H9 (cell line): ENCODE results near the gene PIAS1. TPM values are rescaled to one million over a fixed set of nuclear protein-coding genes. Genes with fewer than 3 reads are reported as not detected.

Source experiments
- DNase-seq: peaks from one replicate; pipeline ENCODE4 v3.0.0-alpha.2; 2017
- H2AFZ ChIP-seq: one replicate; pipeline ENCODE4 v1.6.1; 2013; ENCODE audit warnings: mild to moderate bottlenecking, low read length, control low read depth, moderate library complexity
- H2AK5ac ChIP-seq: 2 replicates; pipeline ENCODE4 v1.6.1; 2013; ENCODE audit warnings: low read length, control low read depth, mixed read lengths; ENCODE audit not compliant: insufficient read length
- H2BK120ac ChIP-seq: one replicate; pipeline ENCODE4 v1.6.1; 2013; ENCODE audit warnings: low read depth, mild to moderate bottlenecking, low read length, control low read depth, inconsistent platforms; ENCODE audit not compliant: poor library complexity, severe bottlenecking
- H2BK12ac ChIP-seq: 2 replicates; pipeline ENCODE4 v1.6.1; 2013; ENCODE audit warnings: low read length, control low read depth, mixed read lengths, low read depth; ENCODE audit not compliant: insufficient read length
- H2BK15ac ChIP-seq: 2 replicates; pipeline ENCODE4 v1.6.1; 2013; ENCODE audit warnings: low read depth, low read length, control low read depth
- H2BK20ac ChIP-seq: one replicate; pipeline ENCODE4 v1.6.1; 2013; ENCODE audit warnings: low read depth, mild to moderate bottlenecking, low read length, control low read depth, inconsistent platforms; ENCODE audit not compliant: poor library complexity, severe bottlenecking
- H2BK5ac ChIP-seq: 2 replicates; pipeline ENCODE4 v1.6.1; 2013; ENCODE audit warnings: low read length, control low read depth, mixed read lengths; ENCODE audit not compliant: insufficient read length
- H3K14ac ChIP-seq: 2 replicates; pipeline ENCODE4 v1.6.1; 2013; ENCODE audit warnings: low read length, control low read depth; ENCODE audit not compliant: insufficient read depth
- H3K18ac ChIP-seq: 2 replicates; pipeline ENCODE4 v1.6.1; 2013; ENCODE audit warnings: low read depth, mild to moderate bottlenecking, mixed read lengths, low read length, control low read depth; ENCODE audit not compliant: insufficient read length
- H3K23ac ChIP-seq: 2 replicates; pipeline ENCODE4 v1.6.1; 2013; ENCODE audit warnings: low read length, control low read depth, mixed read lengths, low read depth; ENCODE audit not compliant: insufficient read length
- H3K23me2 ChIP-seq: 2 replicates; pipeline ENCODE4 v1.6.1; 2013; ENCODE audit warnings: low read depth, mild to moderate bottlenecking, mixed read lengths, low read length, control low read depth; ENCODE audit not compliant: insufficient read length, poor library complexity, severe bottlenecking
- H3K27ac ChIP-seq: 2 replicates; pipeline ENCODE4 v1.5.1; 2013; ENCODE audit warnings: low read length, control low read depth, mixed read lengths, low read depth; ENCODE audit not compliant: insufficient read length
- H3K27me3 ChIP-seq: 2 replicates; pipeline ENCODE4 v1.6.1; 2013; ENCODE audit warnings: low read length, control low read depth, inconsistent platforms; ENCODE audit not compliant: insufficient read depth
- H3K4ac ChIP-seq: 2 replicates; pipeline ENCODE4 v1.6.1; 2013; ENCODE audit warnings: low read depth, mild to moderate bottlenecking, control low read depth, inconsistent platforms, low read length, moderate library complexity
- H3K4me1 ChIP-seq: 2 replicates; pipeline ENCODE4 v1.6.1; 2013; ENCODE audit warnings: low read length, control low read depth, inconsistent platforms; ENCODE audit not compliant: insufficient read depth
- H3K4me2 ChIP-seq: 2 replicates; pipeline ENCODE4 v1.6.1; 2013; ENCODE audit warnings: low read length, control low read depth, mixed read lengths; ENCODE audit not compliant: insufficient read length, insufficient read depth
- H3K56ac ChIP-seq: 2 replicates; pipeline ENCODE4 v1.6.1; 2013; ENCODE audit warnings: low read depth, mild to moderate bottlenecking, mixed read lengths, low read length, control low read depth; ENCODE audit not compliant: insufficient read length
- H3K79me1 ChIP-seq: 2 replicates; pipeline ENCODE4 v1.6.1; 2013; ENCODE audit warnings: low read depth, mild to moderate bottlenecking, moderate library complexity, low read length, control low read depth, inconsistent platforms; ENCODE audit not compliant: insufficient read depth, poor library complexity, severe bottlenecking
- H3K79me2 ChIP-seq: 2 replicates; pipeline ENCODE4 v1.6.1; 2013; ENCODE audit warnings: low read length, control low read depth, inconsistent platforms; ENCODE audit not compliant: insufficient read depth
- H3K9ac ChIP-seq: 2 replicates; pipeline ENCODE4 v1.6.1; 2013; ENCODE audit warnings: low read length, control low read depth, mixed read lengths; ENCODE audit not compliant: insufficient read length; ENCODE audit errors: extremely low read depth
- H3K9me3 ChIP-seq: one replicate; pipeline ENCODE4 v1.6.1; 2013; ENCODE audit warnings: low read depth, low read length, inconsistent platforms; ENCODE audit not compliant: control insufficient read depth
- H3T11ph ChIP-seq: one replicate; pipeline ENCODE4 v1.6.1; 2013; ENCODE audit warnings: mild to moderate bottlenecking, low read length, control low read depth, inconsistent platforms
- H4K20me1 ChIP-seq: one replicate; pipeline ENCODE4 v1.6.1; 2013; ENCODE audit not compliant: control insufficient read depth, insufficient read length, insufficient read depth
- H4K5ac ChIP-seq: 2 replicates; pipeline ENCODE4 v1.6.1; 2013; ENCODE audit warnings: low read depth, mild to moderate bottlenecking, mixed read lengths, low read length, control low read depth; ENCODE audit not compliant: insufficient read length
- H4K8ac ChIP-seq: replicated peaks from 2 replicates; pipeline ENCODE4 v1.6.1; 2013; ENCODE audit warnings: low read length, control low read depth, mixed read lengths, low read depth; ENCODE audit not compliant: insufficient read length
- H4K91ac ChIP-seq: 2 replicates; pipeline ENCODE4 v1.6.1; 2013; ENCODE audit warnings: low read depth, mild to moderate bottlenecking, moderate library complexity, mixed read lengths, low read length, control low read depth; ENCODE audit not compliant: insufficient read length
- H3K27ac Mint-ChIP-seq, 3 experiments: 2 replicates in 2 of 3; 3 replicates in 1 of 3; pipeline ENCODE4 v1.8.0; 2020 to 2021; ENCODE audit warnings: mixed read lengths in 3 of 3, mild to moderate bottlenecking in 1 of 3, moderate library complexity in 1 of 3
- H3K27me3 Mint-ChIP-seq: 2 replicates; pipeline ENCODE4 v1.8.0; 2021; ENCODE audit warnings: low read depth, mild to moderate bottlenecking, moderate library complexity, mixed read lengths
- H3K36me3 Mint-ChIP-seq, 3 experiments: 2 replicates in 2 of 3; 3 replicates in 1 of 3; pipeline ENCODE4 v1.8.0; 2020 to 2021; ENCODE audit warnings: low read depth in 3 of 3, mixed read lengths in 3 of 3; ENCODE audit not compliant: insufficient read depth in 1 of 3
- H3K4me1 Mint-ChIP-seq, 2 experiments: 2 replicates each; pipeline ENCODE4 v1.8.0; 2020; ENCODE audit warnings: mixed read lengths in 2 of 2
- H3K4me3 Mint-ChIP-seq, 2 experiments: 2 replicates in 1 of 2; 3 replicates in 1 of 2; pipeline ENCODE4 v1.8.0; 2020 to 2021; ENCODE audit warnings: mild to moderate bottlenecking in 2 of 2, mixed read lengths in 2 of 2, moderate library complexity in 1 of 2
- H3K9me3 Mint-ChIP-seq, 2 experiments: 2 replicates in 1 of 2; 3 replicates in 1 of 2; pipeline ENCODE4 v1.8.0; 2020; ENCODE audit warnings: mild to moderate bottlenecking in 2 of 2, mixed read lengths in 2 of 2, moderate library complexity in 1 of 2
- WGBS: extraction: QIAGEN DNeasy Blood & Tissue Kit; methylation state at CpG from one replicate; pipeline ENCODE4 v1.1.7; 2013; ENCODE audit warnings: missing lambda C conversion rate, low lambda C conversion rate, mixed read lengths; ENCODE audit not compliant: insufficient read length; ENCODE audit errors: extremely low coverage; 5-methylcytosine and 5-hydroxymethylcytosine counted together
- total RNA-seq: library from RNA; stranded (reverse); gene quantifications from 2 replicates; pipeline ENCODE4 v1.2.1, GENCODE V29; 2021
- TF ChIP-seq, protein P1 (sequence below): fragments of 200-600 bp; sonication (generic); conservative IDR thresholded peaks from 3 replicates; pipeline ENCODE4 v1.8.0; 2021; ENCODE audit warnings: antibody characterized with exemption, mild to moderate bottlenecking

PIAS1 gene
- total RNA-seq, 1 experiment from 2014 or later: 31.1 TPM

GRCh38 chr15:68106656-68107055, 52.5 kb downstream of the PIAS1 start:
- Histone ChIP-seq H2AK5ac (no peak overlapping the region), H3K4me2 (peak overlapping the region; percentile 17), H4K91ac (no peak overlapping the region), H3K27me3 (no peaks in the 10 kb centered on the region), H2BK20ac (no peak overlapping the region), H3K23ac (no peak overlapping the region), H3K27ac (no peak overlapping the region), H2BK5ac (no peak overlapping the region), H4K20me1 (no peaks in the 10 kb centered on the region), H3T11ph (no peak overlapping the region), H3K9ac (no peak overlapping the region), H3K14ac (no peak overlapping the region), H2BK120ac (no peak overlapping the region), H3K79me2 (peaks cover 3% of the 10 kb centered on the region; the same call in 1 of the 2 replicates), H3K4ac (no peak overlapping the region), H2BK12ac (no peak overlapping the region), H4K5ac (no peak overlapping the region), H3K9me3 (no peaks in the 10 kb centered on the region), H4K8ac (no peak overlapping the region), H3K23me2 (no peaks in the 10 kb centered on the region), H2AFZ (no peak overlapping the region), H3K4me1 (no peaks in the 10 kb centered on the region), H3K79me1 (peaks cover 3% of the 10 kb centered on the region), H3K18ac (no peak overlapping the region), H3K56ac (no peak overlapping the region), H2BK15ac (no peak overlapping the region)
- no peak for DNase-seq
- Mint-ChIP-seq H3K27me3 (no peaks in the 10 kb centered on the region), H3K27ac (peak overlapping the region; percentile 37 to 90 (median 74); a peak in 5 of 7 replicates), H3K4me3 (no peak overlapping the region), H3K9me3 (peaks cover 15 to 18% of the 10 kb centered on the region in 2 experiments), H3K4me1 (peaks cover 11% of the 10 kb centered on the region in 2 experiments), H3K36me3 (peaks cover 23 to 25% (median 24%) of the 10 kb centered on the region in 3 experiments)
- TF ChIP-seq, protein P1, sequence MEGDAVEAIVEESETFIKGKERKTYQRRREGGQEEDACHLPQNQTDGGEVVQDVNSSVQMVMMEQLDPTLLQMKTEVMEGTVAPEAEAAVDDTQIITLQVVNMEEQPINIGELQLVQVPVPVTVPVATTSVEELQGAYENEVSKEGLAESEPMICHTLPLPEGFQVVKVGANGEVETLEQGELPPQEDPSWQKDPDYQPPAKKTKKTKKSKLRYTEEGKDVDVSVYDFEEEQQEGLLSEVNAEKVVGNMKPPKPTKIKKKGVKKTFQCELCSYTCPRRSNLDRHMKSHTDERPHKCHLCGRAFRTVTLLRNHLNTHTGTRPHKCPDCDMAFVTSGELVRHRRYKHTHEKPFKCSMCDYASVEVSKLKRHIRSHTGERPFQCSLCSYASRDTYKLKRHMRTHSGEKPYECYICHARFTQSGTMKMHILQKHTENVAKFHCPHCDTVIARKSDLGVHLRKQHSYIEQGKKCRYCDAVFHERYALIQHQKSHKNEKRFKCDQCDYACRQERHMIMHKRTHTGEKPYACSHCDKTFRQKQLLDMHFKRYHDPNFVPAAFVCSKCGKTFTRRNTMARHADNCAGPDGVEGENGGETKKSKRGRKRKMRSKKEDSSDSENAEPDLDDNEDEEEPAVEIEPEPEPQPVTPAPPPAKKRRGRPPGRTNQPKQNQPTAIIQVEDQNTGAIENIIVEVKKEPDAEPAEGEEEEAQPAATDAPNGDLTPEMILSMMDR: no peak
- no CpG with 5 or more reads among the region's 4 CpGs for WGBS
